Esophagus (tissue), 2 donors: ENCODE data around the gene TMED8. TPM values are rescaled to one million over a fixed set of nuclear protein-coding genes. Genes with fewer than 3 reads are reported as not detected.
"Not testable (repeated sequence)": the region's sequence is repeated elsewhere in the genome, so short reads cannot be mapped to it uniquely, and the experiment has no call there.

ENCODE experiments used
- H3K27ac ChIP-seq, 2 donors: one replicate each; pipeline ENCODE4 v1.5.1; 2013; ENCODE audit warnings: low read depth in 2 of 2, mild to moderate bottlenecking in 2 of 2, inconsistent platforms in 1 of 2, low read length in 1 of 2, moderate library complexity in 1 of 2
- H3K27me3 ChIP-seq, 2 donors: one replicate each; pipeline ENCODE4 v1.6.1; 2013; ENCODE audit warnings: low read length in 2 of 2, control low read depth in 1 of 2, mild to moderate bottlenecking in 1 of 2; ENCODE audit not compliant: insufficient read depth in 2 of 2, control insufficient read depth in 1 of 2
- H3K36me3 ChIP-seq, 2 donors: one replicate each; pipeline ENCODE4 v1.6.1; 2013; ENCODE audit warnings: low read length in 1 of 2; ENCODE audit not compliant: control insufficient read depth in 2 of 2, insufficient read depth in 2 of 2
- H3K4me1 ChIP-seq, 2 donors: one replicate each; pipeline ENCODE4 v1.6.1; 2013; ENCODE audit warnings: low read length in 1 of 2; ENCODE audit not compliant: control insufficient read depth in 2 of 2, insufficient read depth in 2 of 2
- H3K4me3 ChIP-seq, 2 donors: one replicate each; pipeline ENCODE4 v1.5.1; 2013; ENCODE audit warnings: low read length in 2 of 2, mild to moderate bottlenecking in 2 of 2, low read depth in 1 of 2, moderate library complexity in 1 of 2
- H3K9me3 ChIP-seq, 2 donors: one replicate each; pipeline ENCODE4 v1.6.1; 2013; ENCODE audit warnings: mild to moderate bottlenecking in 2 of 2, low read depth in 1 of 2, low read length in 1 of 2, moderate library complexity in 1 of 2; ENCODE audit not compliant: control insufficient read depth in 2 of 2, insufficient read depth in 1 of 2
- WGBS, 2 donors: extraction: QIAGEN DNeasy Blood & Tissue Kit; methylation state at CpG; one replicate each; pipeline ENCODE4 v1.1.7; 2013; 5-methylcytosine and 5-hydroxymethylcytosine counted together
- polyA plus RNA-seq, 2 donors: library from polyadenylated mRNA; stranded (reverse); fragments of 200-250 nt; gene quantifications; one replicate each; pipeline ENCODE4 v1.2.3, GENCODE V29; 2013
- donor health status: healthy with polysubstance abuse.
- donor health status: Bipolar disorder and iron deficiency.

TMED8 gene
- polyA plus RNA-seq, 2 donors, result 1.5 to 2.0 TPM

GRCh38 chr14:77346495-77346894 lies 30.4 kb downstream of the TMED8 start:
- Histone ChIP-seq H3K9me3 (no peaks in the 10 kb centered on the region), H3K36me3 (peaks cover 0 to 6% of the 10 kb centered on the region in 2 donors), H3K27ac (no peak overlapping the region), H3K4me1 (no peaks in the 10 kb centered on the region), H3K27me3 (no peaks in the 10 kb centered on the region), H3K4me3 (no peak overlapping the region)
- WGBS, 2 donors, result 78 to 84% methylated on average over 2 of the region's 2 CpGs

DNA sequence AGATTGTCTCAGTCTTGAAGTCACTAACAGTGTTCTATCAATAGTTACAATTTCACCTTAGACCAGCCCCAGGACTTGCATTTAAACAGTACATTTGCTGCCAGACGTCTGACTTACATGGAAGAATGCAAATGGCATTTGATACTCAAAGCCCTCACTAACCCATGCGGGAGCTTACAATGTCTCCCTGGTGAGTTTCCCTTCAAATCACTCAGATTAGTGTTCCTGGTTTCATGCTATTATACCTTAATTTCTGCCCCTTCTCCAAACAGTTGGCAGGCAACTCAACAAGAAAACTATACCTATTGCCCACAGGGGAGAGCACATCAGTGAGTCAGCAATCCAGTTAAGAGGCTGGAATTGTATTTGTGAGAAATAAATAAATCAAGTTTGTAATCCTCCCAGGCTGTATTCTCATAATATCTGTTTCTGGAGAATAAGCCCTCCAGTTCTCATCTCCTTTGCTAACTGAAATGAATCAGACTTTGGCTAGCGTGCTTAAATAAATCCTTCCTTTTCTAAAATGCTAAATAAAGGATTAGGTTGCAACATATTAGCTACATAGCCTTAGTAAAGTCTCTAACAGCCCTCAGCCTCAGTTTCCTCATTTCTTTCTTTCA lies 32.4 kb downstream of the TMED8 start:
- Histone ChIP-seq H3K4me1 (no peaks in the 10 kb centered on the region), H3K9me3 (no peaks in the 10 kb centered on the region), H3K27ac (no peak overlapping the region), H3K4me3 (no peak overlapping the region), H3K27me3 (no peaks in the 10 kb centered on the region), H3K36me3 (peaks cover 0 to 13% of the 10 kb centered on the region in 2 donors)
- 59 to 71% methylated on average over 3 of the region's 3 CpGs for WGBS, 2 donors

GRCh38 chr14:77343662-77344061 lies 33.2 kb downstream of the TMED8 start:
- H3K4me3 ChIP-seq, result no peak overlapping the region
- H3K4me1 ChIP-seq, result no peaks in the 10 kb centered on the region
- H3K9me3 ChIP-seq, result no peaks in the 10 kb centered on the region
- no peak overlapping the region for H3K27ac ChIP-seq
- H3K36me3 ChIP-seq, result peaks cover 0 to 13% of the 10 kb centered on the region in 2 donors
- H3K27me3 ChIP-seq, result no peaks in the 10 kb centered on the region
- WGBS, 2 donors, result 76 to 84% methylated on average over 2 of the region's 2 CpGs

GRCh38 chr14:77342726-77343397 lies 34.0 kb downstream of the TMED8 start:
- H3K36me3 ChIP-seq, result peaks cover 0 to 13% of the 10 kb centered on the region in 2 donors
- H3K9me3 ChIP-seq, result no peaks in the 10 kb centered on the region
- no peak overlapping the region for H3K4me3 ChIP-seq
- 90 to 92% methylated on average over 10 of the region's 10 CpGs for WGBS, 2 donors
- no peaks in the 10 kb centered on the region for H3K27me3 ChIP-seq
- H3K4me1 ChIP-seq, result no peaks in the 10 kb centered on the region
- H3K27ac ChIP-seq, result no peak overlapping the region

GRCh38 chr14:77340389-77340788 lies 36.5 kb downstream of the TMED8 start:
- Histone ChIP-seq H3K36me3 (peaks cover 0 to 13% of the 10 kb centered on the region in 2 donors), H3K27me3 (no peaks in the 10 kb centered on the region), H3K4me3 (no peak overlapping the region), H3K27ac (no peak overlapping the region), H3K9me3 (no peaks in the 10 kb centered on the region), H3K4me1 (no peaks in the 10 kb centered on the region)
- 90 to 91% methylated on average over 4 of the region's 4 CpGs for WGBS, 2 donors

GRCh38 chr14:77339407-77339806 lies 37.5 kb downstream of the TMED8 start:
- Histone ChIP-seq H3K27me3 (no peaks in the 10 kb centered on the region), H3K4me1 (no peaks in the 10 kb centered on the region), H3K27ac (no peak overlapping the region), H3K4me3 (no peak overlapping the region), H3K9me3 (no peaks in the 10 kb centered on the region), H3K36me3 (peaks cover 0 to 13% of the 10 kb centered on the region in 2 donors)
- 97 to 100% methylated on average over 1 of the region's 1 CpG for WGBS, 2 donors

DNA sequence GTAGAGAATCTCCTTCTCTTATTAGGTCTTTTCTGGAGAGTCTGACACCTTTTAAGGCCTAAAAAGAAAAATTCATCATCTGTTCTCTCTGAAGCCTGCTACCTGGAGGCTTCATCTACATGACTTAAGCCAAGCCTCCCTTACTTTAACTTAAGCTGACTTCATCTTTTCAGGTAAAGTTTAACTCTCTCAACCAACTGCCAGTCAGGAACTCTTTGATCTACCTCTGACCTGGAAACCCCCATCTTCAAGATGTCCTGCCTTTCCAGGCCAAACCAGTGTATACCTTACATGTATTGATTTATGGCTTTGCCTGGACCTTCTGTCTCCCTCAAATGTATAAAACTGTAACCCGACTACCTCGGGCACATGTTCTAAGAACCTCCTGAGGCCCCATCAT lies 38.6 kb downstream of the TMED8 start:
- 79 to 81% methylated on average over 2 of the region's 2 CpGs for WGBS, 2 donors
- Histone ChIP-seq H3K27me3 (no peaks in the 10 kb centered on the region), H3K4me3 (no peak overlapping the region), H3K36me3 (peaks cover 0 to 13% of the 10 kb centered on the region in 2 donors), H3K4me1 (no peaks in the 10 kb centered on the region), H3K27ac (no peak overlapping the region), H3K9me3 (no peaks in the 10 kb centered on the region)

- Histone ChIP-seq H3K4me1 (no peaks in the 10 kb centered on the region), H3K36me3 (peaks cover 0 to 13% of the 10 kb centered on the region in 2 donors), H3K4me3 (no peak overlapping the region), H3K9me3 (no peaks in the 10 kb centered on the region), H3K27me3 (no peaks in the 10 kb centered on the region), H3K27ac (no peak overlapping the region)
- 89 to 91% methylated on average over 3 of the region's 3 CpGs for WGBS, 2 donors
These were observed 39.0 kb downstream of the TMED8 start for GRCh38 chr14:77337880-77338279.

DNA sequence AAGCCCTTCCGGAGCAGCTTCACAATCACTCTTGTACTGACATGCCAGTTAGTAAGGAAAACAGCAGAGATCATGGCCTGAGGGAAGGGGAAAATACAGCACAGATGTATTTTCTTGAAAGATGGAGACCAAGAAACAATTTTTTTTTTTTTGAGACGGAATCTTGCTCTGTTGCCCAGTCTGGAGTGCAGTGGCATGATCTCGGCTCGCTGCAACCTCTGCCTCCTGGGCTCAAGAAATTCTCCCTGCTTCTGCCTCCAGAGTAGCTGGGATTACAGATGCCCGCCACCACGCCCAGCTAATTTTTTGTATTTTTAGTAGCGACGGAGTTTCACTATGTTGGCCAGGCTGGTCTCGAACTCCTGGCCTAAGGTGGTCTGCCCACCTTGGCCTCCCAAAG lies 39.6 kb downstream of the TMED8 start:
- H3K27me3 ChIP-seq, H3K27ac ChIP-seq, H3K4me1 ChIP-seq, H3K4me3 ChIP-seq, H3K9me3 ChIP-seq: not testable (repeated sequence)
- 88 to 93% methylated on average over 9 of the region's 9 CpGs for WGBS, 2 donors
- peaks cover 0 to 13% of the 10 kb centered on the region in 2 donors for H3K36me3 ChIP-seq

GRCh38 chr14:77335576-77335975 lies 41.3 kb downstream of the TMED8 start:
- no peak overlapping the region for H3K4me3 ChIP-seq
- H3K4me1 ChIP-seq, result no peaks in the 10 kb centered on the region
- H3K9me3 ChIP-seq, result no peaks in the 10 kb centered on the region
- H3K36me3 ChIP-seq, result peaks cover 0 to 4% of the 10 kb centered on the region in 2 donors
- 94% methylated on average over 3 of the region's 3 CpGs for WGBS, 2 donors
- no peaks in the 10 kb centered on the region for H3K27me3 ChIP-seq
- H3K27ac ChIP-seq, result no peak overlapping the region
